Measurements from ENCODE around the gene CACNA1I.

DNA sequence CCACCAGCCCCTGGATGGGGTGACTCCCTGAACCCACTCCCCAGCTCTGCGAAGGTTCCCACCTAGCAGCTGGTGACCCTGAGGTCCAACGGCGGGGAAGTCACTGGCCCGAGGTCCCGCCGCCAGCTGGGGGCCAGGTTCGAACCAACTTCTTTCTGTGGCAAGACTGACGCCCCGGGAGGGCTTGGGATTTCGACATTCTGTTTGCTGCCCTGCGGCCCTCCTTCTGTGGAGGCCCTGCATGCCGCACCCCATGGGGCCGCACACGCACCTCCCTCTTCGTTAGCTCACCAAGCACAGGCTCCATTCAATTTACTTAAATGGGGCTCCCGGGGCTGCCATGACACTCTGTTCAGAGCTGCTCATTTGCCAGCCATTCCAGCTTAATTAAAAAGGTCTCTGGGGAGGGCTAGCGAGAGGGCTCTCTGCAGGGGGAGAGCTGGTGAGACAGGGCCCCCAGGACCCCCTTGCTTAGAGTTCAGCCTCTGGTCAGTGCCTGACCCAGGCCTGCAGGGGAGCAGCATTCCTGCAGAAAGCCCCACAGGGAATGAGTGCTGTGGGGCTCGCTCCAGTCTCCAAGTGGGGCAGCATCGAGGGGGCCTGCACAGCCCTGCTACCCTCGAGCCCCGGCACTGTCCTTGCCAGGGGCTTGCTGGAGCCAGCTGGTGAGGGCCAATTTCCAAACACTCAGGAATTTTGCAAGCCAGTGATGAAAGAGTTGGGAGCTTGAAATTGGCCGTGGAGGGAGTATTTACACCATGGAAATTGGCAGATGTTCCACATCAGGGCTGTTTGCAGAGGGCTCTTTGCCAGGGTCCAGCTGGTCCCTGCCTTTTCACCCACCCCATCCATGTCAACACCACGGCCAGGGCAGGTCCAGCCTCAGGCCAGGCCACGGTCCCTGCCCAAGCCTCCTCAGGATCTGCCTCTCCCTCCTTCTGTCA is 80.8 kb downstream of the CACNA1I start:
- no peak for TF ChIP-seq TCF12 (IDR thresholded peaks at IDR 0.05; ENCODE audit: low read depth, low read length)
- no peak for TF ChIP-seq MAX (IDR thresholded peaks at IDR 0.05)
- no peak for TF ChIP-seq CTCF (IDR thresholded peaks at IDR 0.05; ENCODE audit: control extremely low read depth in 1 of 3, insufficient read depth in 1 of 3, low read depth in 1 of 3, low read length in 3 of 3)
- TF ChIP-seq KDM1A (IDR thresholded peaks at IDR 0.05; ENCODE audit: borderline replicate concordance, low read length): no peak
- no peak for TF ChIP-seq EZH2 (IDR thresholded peaks at IDR 0.05; ENCODE audit: low read depth, low read length, severe bottlenecking)
- TF ChIP-seq JUND (IDR thresholded peaks at IDR 0.05; ENCODE audit: low read length): no peak
- no peak for TF ChIP-seq POLR2A (IDR thresholded peaks at IDR 0.05; ENCODE audit: control extremely low read depth in 1 of 2, low read depth in 2 of 2, low read length in 2 of 2)
- TF ChIP-seq POLR2AphosphoS5 (IDR thresholded peaks at IDR 0.05; ENCODE audit: low read depth, low read length): no peak
- no peak for TF ChIP-seq SIN3A (conservative IDR thresholded peaks at IDR 0.05 in 1 of 2, IDR thresholded peaks at IDR 0.05 in 1 of 2; ENCODE audit: low read depth in 1 of 2, low read length in 2 of 2)
